ENCODE results near the gene GALNT18. TPM values are rescaled to one million over a fixed set of nuclear protein-coding genes. Genes with fewer than 3 reads are reported as not detected.

GALNT18 gene
- total RNA-seq, 1 experiment from 2014 or later, result 9.2 TPM

DNA sequence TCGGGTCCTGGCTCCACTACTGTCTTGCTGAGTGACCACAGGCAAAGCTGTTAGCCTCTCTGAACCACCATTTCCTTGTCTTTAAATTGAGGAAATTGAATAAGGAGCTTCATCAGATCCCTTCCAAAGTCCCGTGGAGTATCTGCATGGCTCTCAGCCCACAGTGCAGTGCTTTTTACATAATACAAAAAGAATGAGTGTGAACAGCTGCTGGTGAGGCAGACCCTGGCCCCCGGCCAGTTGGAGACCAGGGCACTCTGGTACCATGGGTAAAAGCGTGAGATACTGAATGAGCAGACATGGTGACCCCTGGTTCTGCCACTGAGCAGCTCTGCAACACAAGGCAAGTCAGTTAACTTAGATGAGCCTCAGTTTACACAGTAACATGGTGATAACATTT, 86.8 kb downstream of the GALNT18 start:
- no TSS peak for BruUV-seq (replicated peaks)
- no peaks in the 10 kb centered on the region for H3K27me3 Mint-ChIP-seq (ENCODE audit: unreplicated experiment)
- no peak overlapping the region for H3K4me3 Mint-ChIP-seq (ENCODE audit: low read depth, unreplicated experiment)
- no peak for DNase-seq
- no peaks in the 10 kb centered on the region for H3K36me3 Mint-ChIP-seq (ENCODE audit: insufficient read depth, unreplicated experiment)
- no peaks in the 10 kb centered on the region for H3K4me1 Mint-ChIP-seq (ENCODE audit: low read depth, unreplicated experiment)
- intact Hi-C loops (cut with micrococcal nuclease; ENCODE audit: unreplicated experiment), result no loop called here
- CTCF ChIA-PET, result no interaction called here
- no peak for TF ChIP-seq CTCF (IDR thresholded peaks at IDR 0.05; ENCODE audit: unreplicated experiment)
- no peaks in the 10 kb centered on the region for H3K9me3 Mint-ChIP-seq (ENCODE audit: low read depth, unreplicated experiment)
- H3K27ac Mint-ChIP-seq (ENCODE audit: unreplicated experiment), result no peak overlapping the region

DNA sequence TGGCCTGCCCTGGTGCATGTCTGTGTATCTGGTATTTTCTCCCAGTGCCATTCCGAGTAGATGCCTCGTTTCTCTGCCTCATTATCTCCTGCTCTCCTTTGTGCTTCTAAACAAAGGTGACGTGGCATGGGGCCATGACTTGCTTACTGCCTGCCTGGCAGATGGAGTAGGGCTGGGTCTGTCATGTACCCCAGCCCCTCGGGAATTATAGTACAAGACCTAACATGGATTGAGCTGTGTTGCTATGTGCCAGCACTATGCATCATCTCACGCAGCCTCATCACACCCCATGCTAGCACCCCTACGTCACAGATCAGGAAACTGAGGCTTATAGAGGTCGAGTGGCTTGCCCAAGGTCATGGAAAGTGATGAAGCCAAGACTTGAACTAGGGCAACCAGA, 88.1 kb downstream of the GALNT18 start:
- Mint-ChIP-seq H3K4me1 (ENCODE audit: low read depth, unreplicated experiment) (no peaks in the 10 kb centered on the region), H3K27ac (ENCODE audit: unreplicated experiment) (no peak overlapping the region), H3K36me3 (ENCODE audit: insufficient read depth, unreplicated experiment) (no peaks in the 10 kb centered on the region), H3K27me3 (ENCODE audit: unreplicated experiment) (no peaks in the 10 kb centered on the region), H3K4me3 (ENCODE audit: low read depth, unreplicated experiment) (no peak overlapping the region), H3K9me3 (ENCODE audit: low read depth, unreplicated experiment) (no peaks in the 10 kb centered on the region)
- CTCF ChIA-PET, result no interaction called here
- no TSS peak for BruUV-seq (replicated peaks)
- intact Hi-C loops (cut with micrococcal nuclease; ENCODE audit: unreplicated experiment), result no loop called here
- no peak for TF ChIP-seq CTCF (IDR thresholded peaks at IDR 0.05; ENCODE audit: unreplicated experiment)
- DNase-seq, result no peak

DNA sequence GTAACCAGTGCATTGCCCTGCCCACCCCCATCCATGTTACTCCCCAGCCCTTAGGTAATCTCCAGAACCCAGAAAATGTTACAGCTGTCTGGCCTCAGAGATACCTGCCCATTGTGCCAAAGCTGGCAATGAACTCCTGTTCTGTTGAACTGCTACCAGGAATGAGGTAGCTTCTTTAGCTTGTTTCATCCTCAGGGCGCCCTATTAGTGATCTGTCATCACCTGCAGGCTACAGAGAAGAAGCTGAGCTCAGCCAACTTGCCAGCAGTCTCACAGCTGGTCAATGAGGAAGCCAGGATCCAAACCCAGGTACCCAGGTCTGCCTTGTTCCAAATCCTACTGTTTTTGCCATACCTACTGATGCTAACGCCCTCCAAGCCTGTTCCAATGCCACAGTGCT, 88.7 kb downstream of the GALNT18 start:
- Mint-ChIP-seq H3K4me3 (ENCODE audit: low read depth, unreplicated experiment) (no peak overlapping the region), H3K27me3 (ENCODE audit: unreplicated experiment) (no peaks in the 10 kb centered on the region), H3K9me3 (ENCODE audit: low read depth, unreplicated experiment) (no peaks in the 10 kb centered on the region), H3K36me3 (ENCODE audit: insufficient read depth, unreplicated experiment) (no peaks in the 10 kb centered on the region), H3K4me1 (ENCODE audit: low read depth, unreplicated experiment) (no peaks in the 10 kb centered on the region), H3K27ac (ENCODE audit: unreplicated experiment) (no peak overlapping the region)
- TF ChIP-seq CTCF (IDR thresholded peaks at IDR 0.05; ENCODE audit: unreplicated experiment), result no peak
- no TSS peak for BruUV-seq (replicated peaks)
- DNase-seq, result no peak
- intact Hi-C loops (cut with micrococcal nuclease; ENCODE audit: unreplicated experiment), result no loop called here
- CTCF ChIA-PET, result interaction anchor here (0.7 kb wide), 1 partner anchor 351 kb away, joined by 3 read pairs; no protein-coding TSS in a partner anchor

GRCh38 chr11:11532574-11532973, 89.2 kb downstream of the GALNT18 start:
- no peaks in the 10 kb centered on the region for H3K4me1 Mint-ChIP-seq (ENCODE audit: low read depth, unreplicated experiment)
- no peak overlapping the region for H3K27ac Mint-ChIP-seq (ENCODE audit: unreplicated experiment)
- H3K4me3 Mint-ChIP-seq (ENCODE audit: low read depth, unreplicated experiment), result no peak overlapping the region
- CTCF ChIA-PET, result interaction anchor here (0.7 kb wide), 1 partner anchor 352 kb away, joined by 3 read pairs; no protein-coding TSS in a partner anchor
- H3K36me3 Mint-ChIP-seq (ENCODE audit: insufficient read depth, unreplicated experiment), result no peaks in the 10 kb centered on the region
- DNase-seq, result no peak
- no peaks in the 10 kb centered on the region for H3K9me3 Mint-ChIP-seq (ENCODE audit: low read depth, unreplicated experiment)
- H3K27me3 Mint-ChIP-seq (ENCODE audit: unreplicated experiment), result no peaks in the 10 kb centered on the region
- intact Hi-C loops (cut with micrococcal nuclease; ENCODE audit: unreplicated experiment), result no loop called here
- no peak for TF ChIP-seq CTCF (IDR thresholded peaks at IDR 0.05; ENCODE audit: unreplicated experiment)
- no TSS peak for BruUV-seq (replicated peaks)

Measured in Calu3 (cell line).